Measurements from ENCODE around the gene LNPEP.

DNA sequence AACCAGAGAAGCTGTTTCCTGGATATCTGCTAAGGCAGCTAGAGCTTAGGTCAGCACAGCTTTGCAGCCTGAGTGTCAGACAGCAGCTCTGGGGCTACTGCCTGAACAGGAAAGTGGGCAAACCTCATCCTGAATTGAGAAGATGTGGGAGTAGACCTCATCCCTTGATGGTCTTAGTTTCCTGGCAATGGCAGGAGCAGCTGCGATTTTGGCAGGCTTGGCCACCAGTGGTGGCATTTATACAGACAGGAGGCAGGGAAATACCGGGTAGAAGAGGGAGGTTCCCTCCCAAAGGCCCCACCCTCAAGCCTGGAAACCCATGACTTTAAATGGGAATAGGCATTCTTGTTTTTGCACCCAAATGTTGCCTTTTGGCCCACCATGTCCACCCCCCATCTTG is 136.8 kb downstream of the LNPEP start:
- no peak for TF ChIP-seq CTCF (IDR thresholded peaks at IDR 0.05; ENCODE audit: borderline replicate concordance, extremely low read depth, low read length, poor library complexity, severe bottlenecking)
- TF ChIP-seq EZH2 (IDR thresholded peaks at IDR 0.05; ENCODE audit: borderline replicate concordance, low read depth, low read length, severe bottlenecking), result no peak
